H1 (cell line): ENCODE data around the gene FLT1. TPM values are rescaled to one million over a fixed set of nuclear protein-coding genes. Genes with fewer than 3 reads are reported as not detected.

Source experiments
- CTCF ChIA-PET: fragments of 300-600 bp; sonication (Branson Sonifier 250); formaldehyde crosslinking; loops from one replicate; lab custom pipeline; 2021; ENCODE audit not compliant: partially characterized antibody; lab: Charles Lee
- POLR2A ChIA-PET: fragments of 300-600 bp; sonication (Branson Sonifier 250); formaldehyde crosslinking; loops from one replicate; lab custom pipeline; 2021; ENCODE audit warnings: inconsistent platforms; ENCODE audit not compliant: partially characterized antibody; lab: Charles Lee
- DNase-seq, 2 experiments: peaks; one replicate each; pipeline versions ENCODE4 v3.0.0 to v3.0.0-alpha.2; 2010 to 2022; ENCODE audit warnings: low spot score in 2 of 2, low read depth in 1 of 2, mixed read lengths in 1 of 2
- FAIRE-seq: peaks from 2 replicates; lab custom pipeline; 2011; peaks lifted over from hg19 to GRCh38; lab: Jason Lieb, UNC
- H2AFZ ChIP-seq: 2 replicates; pipeline ENCODE4 v1.8.1; 2012; ENCODE audit warnings: low read length, inconsistent platforms
- H2AK5ac ChIP-seq: 2 replicates; pipeline ENCODE4 v1.6.1; 2013; ENCODE audit warnings: low read depth, low read length
- H2BK120ac ChIP-seq: replicated peaks from 2 replicates; pipeline ENCODE3; 2013; ENCODE audit warnings: low read depth, low read length, inconsistent platforms
- H2BK12ac ChIP-seq: 2 replicates; pipeline ENCODE4 v1.6.1; 2013; ENCODE audit warnings: low read depth, low read length
- H2BK15ac ChIP-seq: 2 replicates; pipeline ENCODE4 v1.6.1; 2013; ENCODE audit warnings: low read length
- H2BK20ac ChIP-seq: 2 replicates; pipeline ENCODE4 v1.6.1; 2013; ENCODE audit warnings: low read length
- H2BK5ac ChIP-seq: 2 replicates; pipeline ENCODE4 v1.6.1; 2013; ENCODE audit warnings: low read depth, low read length
- H3K14ac ChIP-seq: 2 replicates; pipeline ENCODE4 v1.6.1; 2013; ENCODE audit warnings: inconsistent platforms; ENCODE audit not compliant: insufficient read length
- H3K18ac ChIP-seq: 2 replicates; pipeline ENCODE4 v1.6.1; 2013; ENCODE audit warnings: low read length; ENCODE audit errors: extremely low read depth
- H3K23ac ChIP-seq: 2 replicates; pipeline ENCODE4 v1.6.1; 2013; ENCODE audit warnings: inconsistent platforms; ENCODE audit not compliant: insufficient read length
- H3K23me2 ChIP-seq: 2 replicates; pipeline ENCODE4 v1.6.1; 2013; ENCODE audit warnings: low read depth, low read length
- H3K27ac ChIP-seq: 2 replicates; pipeline ENCODE4 v1.6.1; 2011; ENCODE audit warnings: low read depth, low read length, inconsistent platforms
- H3K27me3 ChIP-seq, 4 experiments: replicated peaks in 1 of 4; 1 replicate in 1 of 4; 2 replicates in 3 of 4; pipeline versions ENCODE4 v1.6.1 to v1.8.1; 2011 to 2013; ENCODE audit warnings: low read length in 3 of 4, mild to moderate bottlenecking in 3 of 4, inconsistent platforms in 2 of 4, mixed read lengths in 2 of 4, moderate library complexity in 1 of 4; ENCODE audit not compliant: control insufficient read depth in 3 of 4, insufficient read depth in 3 of 4; ENCODE audit errors: extremely low read depth in 1 of 4
- H3K36me3 ChIP-seq, 4 experiments: 2 replicates each; pipeline versions ENCODE4 v1.6.1 to v1.8.1; 2011 to 2013; ENCODE audit warnings: mild to moderate bottlenecking in 4 of 4, low read length in 3 of 4, moderate library complexity in 2 of 4, control low read depth in 1 of 4, inconsistent platforms in 1 of 4; ENCODE audit not compliant: insufficient read depth in 4 of 4, control insufficient read depth in 2 of 4
- H3K4ac ChIP-seq: replicated peaks from 2 replicates; pipeline ENCODE3; 2013; ENCODE audit warnings: low read length, low read depth, mixed read lengths, inconsistent platforms; ENCODE audit not compliant: insufficient read length
- H3K4me1 ChIP-seq, 4 experiments: replicated peaks in 1 of 4; 1 replicate in 1 of 4; 2 replicates in 3 of 4; pipeline versions ENCODE4 v1.6.1 to v1.8.1; 2011 to 2013; ENCODE audit warnings: low read length in 3 of 4, inconsistent platforms in 2 of 4, mixed read lengths in 1 of 4; ENCODE audit not compliant: insufficient read depth in 4 of 4, control insufficient read depth in 3 of 4
- H3K4me2 ChIP-seq, 2 experiments: 2 replicates each; pipeline versions ENCODE4 v1.6.1 to v1.8.1; 2011 to 2013; ENCODE audit warnings: low read depth in 2 of 2, low read length in 2 of 2, control low read depth in 1 of 2, inconsistent platforms in 1 of 2, mild to moderate bottlenecking in 1 of 2; ENCODE audit not compliant: insufficient read depth in 1 of 2
- H3K4me3 ChIP-seq, 4 experiments: fragments of 200-600, 300-600 bp in 1 of 4; sonication (generic), shearing (Covaris generic), sonication (Bioruptor Twin) in 1 of 4; 2 replicates each; pipeline versions ENCODE4 v1.5.1 to v1.8.1; 2011 to 2016; ENCODE audit warnings: low read length in 4 of 4, low read depth in 3 of 4, control low read depth in 2 of 4, inconsistent platforms in 2 of 4, mild to moderate bottlenecking in 2 of 4, mixed read lengths in 1 of 4, moderate library complexity in 1 of 4; ENCODE audit not compliant: insufficient read depth in 2 of 4; ENCODE audit errors: extremely low read depth in 1 of 4
- H3K56ac ChIP-seq: replicated peaks from 2 replicates; pipeline ENCODE3; 2013; ENCODE audit warnings: low read depth, mild to moderate bottlenecking, mixed read lengths, low read length, inconsistent platforms; ENCODE audit not compliant: insufficient read length
- H3K79me1 ChIP-seq: 2 replicates; pipeline ENCODE4 v1.6.1; 2013; ENCODE audit warnings: low read depth, low read length, control low read depth
- H3K79me2 ChIP-seq, 2 experiments: 2 replicates each; pipeline versions ENCODE4 v1.6.1 to v1.8.1; 2012 to 2013; ENCODE audit warnings: low read length in 2 of 2, mild to moderate bottlenecking in 2 of 2, inconsistent platforms in 1 of 2; ENCODE audit not compliant: insufficient read depth in 2 of 2, control insufficient read depth in 1 of 2
- H3K9ac ChIP-seq, 4 experiments: replicated peaks in 1 of 4; 1 replicate in 1 of 4; 2 replicates in 3 of 4; pipeline versions ENCODE4 v1.6.1 to v1.8.1; 2011 to 2013; ENCODE audit warnings: low read depth in 3 of 4, low read length in 3 of 4, control low read depth in 2 of 4, mild to moderate bottlenecking in 2 of 4, moderate library complexity in 2 of 4, inconsistent platforms in 1 of 4; ENCODE audit errors: extremely low read depth in 1 of 4
- H3K9me3 ChIP-seq, 2 experiments: 2 replicates each; pipeline versions ENCODE4 v1.6.1 to v1.8.1; 2012 to 2013; ENCODE audit warnings: mild to moderate bottlenecking in 2 of 2, moderate library complexity in 2 of 2, control low read depth in 1 of 2, inconsistent platforms in 1 of 2, low read depth in 1 of 2, low read length in 1 of 2, mixed read lengths in 1 of 2; ENCODE audit not compliant: insufficient read depth in 2 of 2
- H4K20me1 ChIP-seq, 2 experiments: replicated peaks in 1 of 2; 2 replicates each; pipeline versions ENCODE3 to v1.8.1; 2011 to 2013; ENCODE audit warnings: inconsistent platforms in 2 of 2, low read length in 2 of 2, mild to moderate bottlenecking in 1 of 2; ENCODE audit not compliant: insufficient read depth in 2 of 2, control insufficient read depth in 1 of 2
- H4K5ac ChIP-seq: 2 replicates; pipeline ENCODE4 v1.6.1; 2013; ENCODE audit warnings: low read length, low read depth, mixed read lengths, inconsistent platforms; ENCODE audit not compliant: insufficient read length
- H4K8ac ChIP-seq: 2 replicates; pipeline ENCODE4 v1.8.0; 2013; ENCODE audit warnings: mild to moderate bottlenecking, moderate library complexity, low read length, inconsistent platforms; ENCODE audit not compliant: insufficient read depth; ENCODE audit errors: extremely low read depth
- H4K91ac ChIP-seq: replicated peaks from 2 replicates; pipeline ENCODE3; 2013; ENCODE audit warnings: low read length, mixed read lengths, inconsistent platforms; ENCODE audit not compliant: insufficient read length
- ASH2L ChIP-seq: fragments of 200-600, 300-600 bp; sonication (generic); IDR thresholded peaks from one replicate; pipeline ENCODE4 v1.7.1; 2017; ENCODE audit warnings: low read length
- CBX5 ChIP-seq: fragments of 300-800, 300-1000 bp; sonication (generic); IDR thresholded peaks from 2 replicates; pipeline ENCODE4 v1.7.1; 2016; ENCODE audit warnings: antibody characterized with exemption, low read length, low read depth
- EGR1 ChIP-seq: IDR thresholded peaks from 2 replicates; pipeline ENCODE4 v1.6.1; 2011; ENCODE audit warnings: low read depth, low read length, borderline replicate concordance
- GABPA ChIP-seq: IDR thresholded peaks from 2 replicates; pipeline ENCODE4 v1.6.1; 2011; ENCODE audit warnings: mild to moderate bottlenecking, low read length, moderate library complexity, borderline replicate concordance; ENCODE audit not compliant: insufficient read depth
- HDAC6 ChIP-seq: IDR thresholded peaks from one replicate; pipeline ENCODE4 v1.7.1; 2012; ENCODE audit warnings: low read depth, mild to moderate bottlenecking, inconsistent platforms, low read length, moderate library complexity
- JUND ChIP-seq: IDR thresholded peaks from 2 replicates; pipeline ENCODE4 v1.6.1; 2011; ENCODE audit warnings: mild to moderate bottlenecking, improper control_type of control experiment, low read length
- KDM5A ChIP-seq: fragments of 200-600 bp; IDR thresholded peaks from 2 replicates; pipeline ENCODE4 v1.7.1; 2012; ENCODE audit warnings: mild to moderate bottlenecking, low read length, inconsistent platforms, mixed read lengths
- MAFK ChIP-seq: IDR thresholded peaks from 2 replicates; pipeline ENCODE4 v1.6.1; 2012; ENCODE audit warnings: low read depth, mild to moderate bottlenecking, improper control_type of control experiment, low read length
- RFX5 ChIP-seq: IDR thresholded peaks from 2 replicates; pipeline ENCODE4 v1.6.1; 2011; ENCODE audit warnings: low read depth, low read length, improper control_type of control experiment, borderline replicate concordance
- RXRA ChIP-seq: IDR thresholded peaks from 2 replicates; pipeline ENCODE4 v1.6.1; 2011; ENCODE audit warnings: low read depth, mild to moderate bottlenecking, low read length, moderate library complexity; ENCODE audit not compliant: insufficient read depth
- SIX5 ChIP-seq: IDR thresholded peaks from 2 replicates; pipeline ENCODE4 v1.6.1; 2011; ENCODE audit warnings: mild to moderate bottlenecking, low read depth, low read length
- SUZ12 ChIP-seq: fragments of 200-600 bp; sonication (generic); IDR thresholded peaks from 2 replicates; pipeline ENCODE4 v1.6.1; 2012; ENCODE audit warnings: mild to moderate bottlenecking, inconsistent platforms, low read length, moderate library complexity, mixed read lengths
- TAF1 ChIP-seq: IDR thresholded peaks from 2 replicates; pipeline ENCODE4 v1.6.1; 2011; ENCODE audit warnings: mild to moderate bottlenecking, low read depth, low read length
- TAF7 ChIP-seq: optimal IDR thresholded peaks from 2 replicates; pipeline ENCODE3; 2011; ENCODE audit warnings: low read depth, mild to moderate bottlenecking, inconsistent platforms, low read length, moderate library complexity, borderline replicate concordance
- TBP ChIP-seq: IDR thresholded peaks from 2 replicates; pipeline ENCODE4 v1.6.1; 2011; ENCODE audit warnings: low read depth, low read length, improper control_type of control experiment
- WGBS, 2 experiments: shearing (Covaris generic) in 1 of 2; methylation state at CpG; one replicate each; pipeline versions ENCODE4 v1.1.6 to v1.1.7; 2013 to 2015; ENCODE audit warnings: low lambda C conversion rate in 2 of 2, mixed read lengths in 2 of 2, inconsistent platforms in 1 of 2, low coverage in 1 of 2, missing lambda C conversion rate in 1 of 2; ENCODE audit not compliant: insufficient replicate concordance in 2 of 2, insufficient coverage in 1 of 2, insufficient read length in 1 of 2; ENCODE audit errors: extremely low coverage in 1 of 2, missing lambda C conversion rate in 1 of 2; 5-methylcytosine and 5-hydroxymethylcytosine counted together
- polyA plus RNA-seq, 7 experiments: library from polyadenylated mRNA; depleted of rRNA in 3 of 7; stranded (reverse) in 5 of 7; unstranded in 2 of 7; fragments of >200 nt in 5 of 7; fragments of 200-250 nt in 2 of 7; gene quantifications; 1 replicate in 5 of 7; 2 replicates in 1 of 7; 4 replicates in 1 of 7; pipeline versions ENCODE4 v1.2.1 to v1.2.3, GENCODE V29; 2011 to 2013; ENCODE audit warnings: missing spikeins in 2 of 7, mixed read lengths in 2 of 7
- total RNA-seq: library from RNA; stranded (reverse); fragmentation: NEBNext Ultra II Directional; extraction: Animal tissue kit (Norgen Biotek cat#: 25700); gene quantifications from 2 replicates; pipeline ENCODE4 v1.2.1, GENCODE V29; 2021

Gene FLT1
- total and polyA plus RNA-seq, 2 of the 8 experiments (the other 6 are each of a cell fraction or from before 2014, with no cell fraction given), result 19.7 to 90.2 TPM

GRCh38 chr13:28338006-28338574, 156.8 kb downstream of the FLT1 start:
- H3K4me2 ChIP-seq, result no peak overlapping the region
- no peak overlapping the region for H2BK120ac ChIP-seq
- H3K23ac ChIP-seq, result no peak overlapping the region
- H3K18ac ChIP-seq, result no peak overlapping the region
- no peaks in the 10 kb centered on the region for H3K27me3 ChIP-seq
- H3K79me1 ChIP-seq, result no peaks in the 10 kb centered on the region
- no peak overlapping the region for H2AFZ ChIP-seq
- H3K14ac ChIP-seq, result no peak overlapping the region
- H4K8ac ChIP-seq, result no peak overlapping the region
- no peak overlapping the region for H3K4me3 ChIP-seq
- H2BK12ac ChIP-seq, result no peak overlapping the region
- no peak overlapping the region for H2AK5ac ChIP-seq
- no peaks in the 10 kb centered on the region for H3K79me2 ChIP-seq
- 85% methylated on average over 4 of the region's 4 CpGs; no CpG with 5 or more reads in 1 of the 2 experiments for WGBS, 2 experiments
- no peaks in the 10 kb centered on the region for H3K23me2 ChIP-seq
- H3K9me3 ChIP-seq, result no peaks in the 10 kb centered on the region
- no peak for FAIRE-seq
- POLR2A ChIA-PET, result interaction anchor here (0.7 kb wide), 1 partner anchor 12 kb away, joined by 3 read pairs; no protein-coding TSS in a partner anchor
- no peak overlapping the region for H3K27ac ChIP-seq
- H4K91ac ChIP-seq, result no peak overlapping the region
- H4K5ac ChIP-seq, result no peak overlapping the region
- no peak overlapping the region for H2BK5ac ChIP-seq
- H3K4me1 ChIP-seq, result no peaks in the 10 kb centered on the region
- CTCF ChIA-PET, result interaction anchor here (0.6 to 2.3 kb wide), 2 partner anchors 14 to 282 kb away, joined by 3 to 10 read pairs; no protein-coding TSS in a partner anchor
- H3K36me3 ChIP-seq, result peaks cover 0 to 36% (median 18%) of the 10 kb centered on the region in 4 experiments; a peak in 6 of 8 replicates
- no peaks in the 10 kb centered on the region for H4K20me1 ChIP-seq
- no peak overlapping the region for H3K4ac ChIP-seq
- H3K9ac ChIP-seq, result no peak overlapping the region
- no peak overlapping the region for H3K56ac ChIP-seq
- H2BK20ac ChIP-seq, result no peak overlapping the region
- no peak overlapping the region for H2BK15ac ChIP-seq
- no peak for DNase-seq
- TF ChIP-seq MAFK, result no peak
- TF ChIP-seq ASH2L, result no peak
- no peak for TF ChIP-seq HDAC6
- no peak for TF ChIP-seq CBX5
- no peak for TF ChIP-seq KDM5A
- no peak for TF ChIP-seq SUZ12
- no peak for TF ChIP-seq SIX5
- no peak for TF ChIP-seq RXRA
- no peak for TF ChIP-seq GABPA
- TF ChIP-seq TBP, result no peak
- no peak for TF ChIP-seq EGR1
- no peak for TF ChIP-seq TAF1
- TF ChIP-seq TAF7, result no peak
- TF ChIP-seq RFX5, result no peak
- no peak for TF ChIP-seq JUND
